Tongue (tissue), 2 donors: Measurements from ENCODE around the gene TMOD1. TPM values are rescaled to one million over a fixed set of nuclear protein-coding genes. Genes with fewer than 3 reads are reported as not detected.
A peak's percentile ranks its signal among the peaks of the same experiment; 100 is the strongest.
"Not testable (repeated sequence)": the region's sequence is repeated elsewhere in the genome, so short reads cannot be mapped to it uniquely, and the experiment has no call there.

Source experiments
- DNase-seq: peaks from one replicate; pipeline ENCODE4 v3.0.0-alpha.2; 2015
- total RNA-seq: library from RNA; depleted of rRNA; stranded (reverse); fragments of >200 nt; gene quantifications from one replicate; pipeline ENCODE4 v1.2.3, GENCODE V29; 2014

Gene TMOD1
- total RNA-seq, 1 donor from 2014 or later = 103 TPM

- DNase-seq = no peak
Measured at GRCh38 chr9:97568461-97569275, 67.2 kb downstream of the TMOD1 start.

DNA sequence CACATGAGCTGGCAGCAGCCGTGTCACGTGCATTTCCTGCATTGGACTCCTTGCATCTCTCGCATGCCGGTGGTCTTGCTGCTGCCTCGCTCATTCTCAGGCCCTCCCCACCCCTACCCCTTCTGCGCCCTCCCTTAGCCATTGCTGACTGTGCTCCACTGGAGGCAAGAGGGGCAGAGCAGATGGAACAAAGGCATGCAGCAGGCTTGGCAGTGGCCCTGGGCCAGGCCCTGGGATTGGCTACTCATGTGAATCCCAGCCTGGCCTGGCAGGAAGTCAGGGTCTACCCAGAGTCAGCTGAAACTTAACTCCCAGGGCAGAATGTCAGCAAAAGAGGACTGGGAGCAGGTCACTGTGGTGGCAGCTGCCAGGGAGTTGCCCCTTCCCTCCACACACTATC lies 69.4 kb downstream of the TMOD1 start:
- DNase-seq = peak; percentile 81

DNA sequence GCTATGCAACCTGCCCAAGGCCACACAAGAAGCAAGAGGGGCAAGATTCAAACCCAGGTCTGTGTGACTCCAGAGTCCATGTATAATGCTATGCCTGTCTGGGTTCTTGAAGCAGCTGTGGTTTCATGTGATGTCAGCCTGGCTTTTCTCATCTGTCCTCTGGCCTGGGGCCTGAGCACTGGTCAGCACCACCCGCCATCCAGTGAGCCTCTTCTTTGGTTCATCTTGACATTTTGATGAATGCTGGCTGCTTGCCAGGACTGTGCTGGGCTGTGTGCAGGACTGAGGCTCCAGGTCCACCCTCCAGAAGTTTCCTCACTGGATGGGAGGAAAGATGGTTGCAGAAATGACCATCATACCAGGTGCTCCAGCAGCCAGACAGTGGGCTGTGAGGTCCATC lies 70.2 kb downstream of the TMOD1 start:
- DNase-seq = no peak

DNA sequence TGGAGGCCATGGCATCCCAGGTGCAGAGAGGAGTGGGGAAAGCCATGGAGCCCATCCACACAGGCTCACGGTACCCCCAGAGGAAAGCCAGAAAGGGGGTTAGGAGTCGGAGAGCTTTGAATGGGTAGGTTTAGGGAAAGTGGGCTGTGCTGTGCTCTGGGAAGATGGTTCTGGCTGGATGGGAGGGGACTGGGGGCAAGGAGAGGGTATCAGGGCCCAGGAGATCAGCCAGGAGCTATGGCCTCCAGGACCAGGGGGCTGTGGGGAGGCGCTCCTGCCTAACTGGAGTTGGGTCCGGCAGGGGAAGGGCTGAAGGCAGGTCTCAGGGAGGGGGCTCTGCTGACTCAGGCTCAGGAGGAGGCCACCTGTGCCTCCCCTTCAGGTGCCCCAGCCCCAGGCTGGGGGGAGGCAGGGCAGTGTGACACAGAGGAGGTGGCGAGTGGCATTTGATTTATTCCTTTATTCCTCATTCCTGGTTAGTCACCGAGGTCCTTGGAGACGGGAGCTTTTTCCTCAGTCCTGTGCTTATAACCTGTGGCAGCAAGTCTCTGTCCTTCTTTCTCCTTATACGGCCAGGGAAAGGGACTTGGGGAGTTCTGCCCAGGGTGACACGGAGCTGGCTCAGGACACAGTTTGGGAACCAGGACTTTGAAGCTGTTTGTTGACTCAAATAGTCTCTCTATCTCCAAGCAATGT lies 70.9 kb downstream of the TMOD1 start:
- DNase-seq = no peak

DNA sequence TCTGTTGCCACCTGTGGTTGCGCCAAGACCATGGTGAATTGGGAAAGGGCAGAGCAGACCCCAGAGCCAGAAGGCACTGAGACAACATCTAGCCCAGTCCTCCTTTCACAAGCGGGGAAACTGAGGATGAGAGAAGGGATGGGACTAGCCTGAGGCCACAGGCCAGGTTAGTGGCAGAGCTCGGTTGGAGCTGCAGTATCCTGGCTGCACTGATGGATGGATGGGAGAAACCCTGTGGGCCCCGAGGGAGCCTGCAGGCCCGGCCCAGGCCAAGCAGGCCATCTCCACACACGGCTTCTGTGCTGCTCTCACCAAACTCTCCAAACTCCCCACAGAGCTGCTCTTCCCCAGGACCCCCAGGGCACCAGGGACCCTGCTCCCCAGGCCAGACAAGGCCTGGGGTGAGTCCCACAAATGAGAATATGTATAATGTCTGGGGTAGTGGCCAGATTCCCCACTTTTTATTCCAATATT lies 71.5 kb downstream of the TMOD1 start:
- no peak for DNase-seq

DNA sequence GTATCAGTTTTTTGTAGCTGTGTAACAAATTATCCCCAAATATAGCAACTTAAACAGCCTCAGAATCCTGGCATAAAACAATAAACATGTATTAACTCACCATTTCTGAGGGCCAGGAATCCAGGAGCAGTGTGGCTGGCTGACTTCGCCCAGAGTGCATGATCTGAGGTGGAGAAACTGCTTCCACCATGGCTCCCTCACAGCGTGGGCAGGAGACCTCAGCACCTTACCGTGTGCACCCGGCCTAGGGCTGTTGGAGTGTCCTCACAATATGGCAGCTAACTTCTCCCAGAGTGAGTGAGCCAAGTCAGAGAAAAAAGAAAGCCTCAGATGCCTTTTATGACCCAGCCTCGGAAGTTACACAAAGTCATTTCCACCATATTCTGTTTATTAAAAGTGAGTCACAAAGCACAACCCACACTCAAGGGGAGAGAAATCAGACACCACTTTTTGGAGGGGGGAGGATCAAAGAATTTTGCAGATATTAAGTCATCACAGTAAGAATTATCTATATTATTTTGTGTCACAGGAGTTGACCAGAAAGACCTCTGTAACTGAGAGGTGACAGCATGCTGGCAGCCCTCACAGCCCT lies 72.1 kb downstream of the TMOD1 start:
- DNase-seq = no peak

GRCh38 chr9:97574101-97574571 lies 72.7 kb downstream of the TMOD1 start:
- not testable (repeated sequence) for DNase-seq

DNA sequence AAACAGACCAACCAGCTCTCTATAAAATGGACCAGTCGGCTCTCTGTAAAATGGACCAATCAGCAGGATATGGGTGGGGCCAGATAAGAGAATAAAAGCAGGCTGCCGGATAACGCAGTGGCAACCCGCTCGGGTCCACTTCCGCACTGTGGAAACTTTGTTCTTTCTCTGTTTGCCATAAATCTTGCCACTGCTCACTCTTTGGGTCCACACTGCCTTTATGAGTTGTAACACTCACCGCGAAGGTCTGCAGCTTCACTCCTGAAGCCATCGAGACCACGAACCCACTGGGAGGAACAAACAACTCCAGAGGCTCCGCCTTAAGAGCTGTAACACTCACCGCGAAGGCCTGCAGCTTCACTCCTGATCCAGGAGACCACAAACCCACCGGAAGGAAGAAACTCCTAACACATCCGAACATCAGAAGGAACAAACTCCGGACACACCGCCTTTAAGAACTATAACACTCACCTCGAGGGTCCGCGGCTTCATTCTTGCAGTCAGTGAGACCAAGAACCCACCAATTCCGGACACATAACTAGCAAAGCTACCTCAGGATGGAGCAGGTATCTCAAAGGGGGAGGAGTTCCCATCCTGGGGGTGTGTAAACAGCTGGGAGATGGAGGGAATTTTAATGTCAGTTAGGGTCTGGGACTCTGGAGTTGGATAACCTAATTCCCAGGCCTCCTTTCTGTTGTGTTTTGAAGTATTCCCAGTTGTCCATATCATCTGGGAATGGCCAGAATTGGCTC lies 73.6 kb downstream of the TMOD1 start:
- DNase-seq = not testable (repeated sequence)

- DNase-seq = no peak
Measured at GRCh38 chr9:97575673-97576200, 74.3 kb downstream of the TMOD1 start.

DNA sequence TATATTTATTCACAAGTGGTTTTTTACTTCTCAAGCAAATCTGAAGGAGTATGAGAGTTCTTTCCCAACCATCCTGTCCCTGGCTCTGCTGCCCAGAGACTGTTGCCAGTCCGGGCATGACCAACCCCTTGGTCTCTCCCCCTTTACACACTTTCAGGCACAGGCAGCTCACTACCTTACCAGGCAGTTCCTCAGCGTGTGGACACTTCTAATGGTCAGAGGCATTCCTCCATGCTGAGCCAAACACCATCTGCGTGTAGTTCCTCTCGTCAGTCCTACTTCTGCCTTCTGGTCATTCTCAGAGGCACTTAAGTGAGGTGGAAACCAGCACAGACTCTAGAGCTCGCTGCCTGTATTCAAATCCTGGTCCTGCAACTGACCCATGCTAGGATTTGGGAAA lies 75.6 kb downstream of the TMOD1 start:
- DNase-seq = no peak

GRCh38 chr9:97578846-97579245 lies 77.4 kb downstream of the TMOD1 start:
- DNase-seq = no peak

- DNase-seq = no peak
Measured at GRCh38 chr9:97579914-97580313, 78.4 kb downstream of the TMOD1 start.

- not testable (repeated sequence) for DNase-seq
Measured at GRCh38 chr9:97581590-97581989, 80.1 kb downstream of the TMOD1 start.

- DNase-seq = not testable (repeated sequence)
Measured at GRCh38 chr9:97584778-97585177, 83.3 kb downstream of the TMOD1 start.

DNA sequence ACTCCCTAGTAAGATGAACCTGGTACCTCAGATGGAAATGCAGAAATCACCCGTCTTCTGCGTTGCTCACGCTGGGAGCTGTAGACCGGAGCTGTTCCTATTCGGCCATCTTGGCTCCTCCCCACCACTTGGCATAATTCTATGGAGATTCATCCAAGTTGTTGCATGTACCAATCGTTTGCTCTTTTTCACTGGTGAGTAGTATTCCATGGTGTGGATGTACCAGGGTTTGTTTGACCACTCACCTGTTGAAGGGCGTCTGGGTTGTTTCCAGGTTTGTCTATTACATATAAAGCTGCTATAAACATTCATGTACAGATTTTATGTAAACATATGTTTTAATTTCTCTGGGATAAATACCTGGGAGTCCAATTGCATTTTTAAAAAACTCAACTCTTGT lies 85.4 kb downstream of the TMOD1 start:
- not testable (repeated sequence) for DNase-seq

GRCh38 chr9:97591535-97591934 lies 90.1 kb downstream of the TMOD1 start:
- DNase-seq = no peak

DNA sequence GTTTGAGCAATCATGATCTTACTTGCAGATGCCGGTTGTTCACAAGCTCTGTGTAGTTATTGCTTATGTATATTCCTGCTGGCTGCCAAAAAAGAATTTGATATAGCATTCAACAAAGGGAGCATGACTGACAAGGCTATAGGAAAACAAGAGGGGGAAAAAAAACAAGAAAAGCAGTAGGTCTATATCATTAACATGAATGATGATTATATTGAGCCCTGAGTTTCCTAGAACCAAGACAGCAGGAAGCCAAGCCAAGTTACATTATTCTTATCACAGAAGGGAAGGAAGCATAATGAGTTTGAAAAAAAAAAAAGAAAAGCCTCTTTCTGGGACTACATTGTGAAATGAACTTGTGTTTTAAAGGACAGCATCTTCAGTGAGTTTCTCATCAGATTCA lies 90.7 kb downstream of the TMOD1 start:
- DNase-seq = no peak

- DNase-seq = no peak
Measured at GRCh38 chr9:97593960-97594359, 92.5 kb downstream of the TMOD1 start.

DNA sequence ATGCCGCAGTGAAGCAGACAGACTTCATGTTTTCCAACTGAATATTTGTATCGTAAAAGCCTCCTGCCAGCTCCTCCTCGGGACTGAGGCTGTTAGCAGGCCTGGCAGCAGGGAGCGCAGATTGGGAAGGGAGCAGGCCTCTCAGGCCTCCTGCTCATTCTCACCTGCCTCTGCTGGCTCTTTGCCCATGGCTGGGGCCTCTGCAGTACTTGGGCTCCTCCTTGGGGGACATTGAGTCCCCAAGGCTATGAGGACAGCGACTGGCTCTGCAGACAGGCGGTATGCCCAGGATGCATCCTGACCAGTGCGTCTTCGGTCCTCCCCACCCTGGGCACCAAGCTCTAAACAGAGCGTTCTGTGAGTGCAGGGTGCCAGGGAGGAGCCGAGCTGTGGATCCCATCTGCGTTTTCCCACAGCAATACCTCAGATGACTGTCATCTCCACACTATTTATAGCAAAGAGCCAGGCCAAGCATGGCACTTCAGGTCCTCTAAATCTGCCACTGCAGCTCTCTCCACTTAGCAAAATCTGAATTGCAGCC lies 93.0 kb downstream of the TMOD1 start:
- peak; percentile 59 for DNase-seq

- DNase-seq = no peak
Measured at GRCh38 chr9:97596906-97597305, 95.4 kb downstream of the TMOD1 start.

GRCh38 chr9:97598461-97599288 lies 97.2 kb downstream of the TMOD1 start:
- DNase-seq = peak; percentile 87
